GM12873 (cell line): ENCODE data around the gene MYO9B.

Experiments used
- CTCF ChIP-seq: IDR thresholded peaks from 2 replicates; pipeline ENCODE4 v1.5.1; 2012; ENCODE audit warnings: low read depth, mild to moderate bottlenecking, moderate library complexity, low read length, control low read depth; ENCODE audit not compliant: insufficient read depth; ENCODE audit errors: missing control alignments

The MYO9B gene

DNA sequence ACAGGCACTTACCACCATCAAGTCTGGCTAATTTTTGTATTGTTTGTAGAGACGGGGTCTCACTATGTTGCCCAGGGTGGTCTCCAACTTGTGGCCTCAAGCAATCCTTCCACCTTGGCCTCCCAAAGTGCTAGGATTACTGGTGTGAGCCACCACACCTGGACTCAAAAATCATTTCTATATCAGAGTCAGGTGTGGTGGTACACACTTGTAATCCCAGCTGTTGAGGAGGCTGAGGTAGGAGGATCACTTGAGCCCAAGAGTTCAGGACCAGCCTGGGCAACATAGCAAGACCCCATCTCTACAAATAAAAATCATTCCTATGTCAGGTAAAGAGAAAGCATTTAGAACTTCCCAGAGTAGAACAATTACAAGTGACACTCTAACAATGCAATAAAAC, 48.4 kb downstream of the MYO9B start:
- no peak for TF ChIP-seq CTCF

- no peak for TF ChIP-seq CTCF
Observed at GRCh38 chr19:17125062-17125727, 49.6 kb downstream of the MYO9B start.

GRCh38 chr19:17125728-17126677, 50.4 kb downstream of the MYO9B start:
- TF ChIP-seq CTCF = no peak

GRCh38 chr19:17127671-17128070, 52.1 kb downstream of the MYO9B start:
- no peak for TF ChIP-seq CTCF

DNA sequence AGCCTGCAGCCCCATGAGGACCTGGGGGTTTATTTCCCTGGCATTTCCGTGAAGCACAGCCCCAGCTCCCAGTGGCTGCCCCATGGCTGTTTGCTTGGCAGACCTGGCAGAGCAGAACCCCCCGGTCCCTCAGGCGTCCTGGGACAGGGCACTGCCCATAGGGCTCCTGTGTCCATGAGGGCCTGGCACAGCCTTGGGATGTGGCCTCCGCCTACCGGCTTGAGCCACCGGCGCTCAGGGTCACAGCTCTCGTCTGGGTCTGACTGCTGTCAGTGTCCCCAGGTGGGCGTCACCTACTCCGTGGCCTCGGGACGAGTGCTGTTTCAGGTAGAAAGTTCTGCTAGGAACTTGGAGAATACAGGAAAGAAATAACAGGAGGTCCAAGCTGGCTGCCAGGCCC, 52.8 kb downstream of the MYO9B start:
- no peak for TF ChIP-seq CTCF

DNA sequence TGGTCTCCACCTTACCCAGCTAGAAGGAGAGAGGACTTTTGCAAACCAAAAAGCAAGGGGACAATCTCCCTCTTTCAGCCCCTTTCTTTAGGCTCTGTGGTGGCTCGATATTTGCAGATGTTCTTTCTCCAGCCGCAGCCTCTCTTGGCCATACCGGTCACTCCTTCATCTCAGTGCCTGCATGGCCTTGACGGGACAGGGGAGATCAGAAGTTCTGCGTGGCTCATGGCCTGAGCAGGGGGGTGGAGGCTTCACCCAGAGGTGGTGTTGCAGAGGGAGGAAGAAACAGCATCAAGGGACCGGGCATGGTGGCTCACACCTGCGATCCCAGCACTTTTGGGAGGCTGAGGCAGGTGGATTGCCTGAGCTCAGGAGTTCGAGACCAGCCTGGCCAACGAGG, 53.2 kb downstream of the MYO9B start:
- no peak for TF ChIP-seq CTCF

- no peak for TF ChIP-seq CTCF
Observed at GRCh38 chr19:17129377-17129776, 53.8 kb downstream of the MYO9B start.
